ENCODE measurements around the gene LSS.

Gene LSS

DNA sequence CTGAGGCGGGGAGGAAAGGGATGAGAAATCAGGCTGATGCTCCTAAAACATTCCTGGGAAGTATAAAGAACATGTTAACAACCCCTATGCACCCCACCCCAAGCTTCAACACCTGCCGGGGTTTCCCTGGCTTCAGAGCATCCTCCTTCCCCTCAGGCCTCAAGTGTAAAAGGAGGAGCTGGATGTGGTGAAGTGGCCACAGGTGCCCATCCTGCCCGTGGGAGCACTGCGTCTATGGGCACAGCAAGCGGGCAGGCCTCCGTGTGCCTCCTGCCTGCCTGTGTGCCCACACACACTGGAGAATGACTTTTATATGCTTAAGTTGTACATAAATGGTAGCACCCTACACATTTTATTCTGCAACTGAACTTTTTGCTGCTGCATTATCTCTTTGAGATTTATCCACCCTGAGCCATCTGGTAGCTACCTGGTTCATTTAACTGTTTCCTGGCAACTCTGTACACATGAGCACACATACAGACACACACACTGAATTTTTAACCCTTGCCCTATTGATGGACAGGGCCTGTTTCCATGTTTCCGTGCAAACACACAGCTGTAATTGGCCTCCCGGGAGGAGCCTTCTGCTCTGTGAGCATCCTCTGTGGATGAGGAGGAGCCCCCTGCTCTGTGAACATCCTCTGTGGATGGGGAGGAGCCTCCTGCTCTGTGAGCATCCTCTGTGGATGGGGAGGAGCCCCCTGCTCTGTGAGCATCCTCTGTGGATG, 59.8 kb downstream of the LSS start:
- DNase-seq (ENCODE audit: low spot score) = no peak

DNA sequence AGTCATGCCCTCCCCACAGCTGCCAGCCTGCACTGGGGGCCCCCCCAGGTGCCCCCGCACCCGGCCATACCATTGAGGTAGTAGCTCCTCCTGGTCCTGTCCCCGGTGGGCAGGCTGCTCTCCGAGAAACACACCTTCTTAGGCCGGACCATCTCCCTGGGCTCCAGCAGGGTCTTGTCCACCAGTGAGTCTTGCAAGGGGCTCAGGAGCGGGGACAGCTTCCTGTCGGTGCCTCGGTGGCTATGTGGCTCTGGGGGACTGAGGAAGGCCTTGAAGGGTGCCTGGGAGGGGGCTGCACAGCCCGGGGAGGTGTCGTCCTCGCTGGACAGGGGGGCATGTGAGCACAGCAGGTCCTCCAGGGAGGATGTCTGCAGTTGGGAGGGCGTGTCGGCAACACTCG, 60.3 kb downstream of the LSS start:
- no peak for DNase-seq (ENCODE audit: low spot score)

DNA sequence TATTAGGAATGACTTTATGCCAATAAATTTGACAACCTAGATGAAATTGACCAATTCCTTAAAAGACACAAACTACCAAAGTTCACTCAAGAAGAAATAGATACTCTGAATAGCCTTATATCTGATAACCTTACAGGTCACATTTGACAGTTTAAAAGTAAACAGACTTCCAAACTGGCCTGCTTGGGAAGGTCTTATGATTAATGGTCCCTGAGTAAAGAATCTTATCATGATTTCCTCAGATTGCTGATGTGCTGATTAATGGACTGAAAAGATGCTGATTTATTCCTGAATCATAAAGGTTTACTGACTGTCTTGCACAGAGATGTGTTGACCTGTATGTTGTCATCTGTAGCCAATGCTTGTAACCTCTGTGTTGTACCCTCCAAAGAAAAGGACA, 63.5 kb downstream of the LSS start:
- no peak for DNase-seq (ENCODE audit: low spot score)

DNA sequence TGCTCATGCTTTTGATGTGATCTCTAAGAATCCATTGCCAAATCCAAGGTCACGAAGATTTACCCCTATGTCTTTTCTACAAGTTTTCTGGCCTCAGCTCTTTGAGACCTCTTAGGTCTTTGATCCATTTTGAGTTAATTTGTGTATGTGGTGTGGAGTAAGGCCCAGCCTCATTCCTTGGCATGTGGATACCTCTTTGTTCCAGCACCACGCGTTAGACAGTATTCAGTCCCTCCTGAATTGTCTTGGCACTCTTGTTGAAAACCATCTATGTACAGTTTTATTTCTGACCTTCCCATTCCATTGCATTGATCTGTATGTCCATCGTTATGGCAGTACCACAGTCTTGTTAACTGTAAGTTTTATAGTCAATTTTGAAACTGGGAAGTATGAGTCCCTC, 65.2 kb downstream of the LSS start:
- DNase-seq (ENCODE audit: low spot score) = no peak

DNA sequence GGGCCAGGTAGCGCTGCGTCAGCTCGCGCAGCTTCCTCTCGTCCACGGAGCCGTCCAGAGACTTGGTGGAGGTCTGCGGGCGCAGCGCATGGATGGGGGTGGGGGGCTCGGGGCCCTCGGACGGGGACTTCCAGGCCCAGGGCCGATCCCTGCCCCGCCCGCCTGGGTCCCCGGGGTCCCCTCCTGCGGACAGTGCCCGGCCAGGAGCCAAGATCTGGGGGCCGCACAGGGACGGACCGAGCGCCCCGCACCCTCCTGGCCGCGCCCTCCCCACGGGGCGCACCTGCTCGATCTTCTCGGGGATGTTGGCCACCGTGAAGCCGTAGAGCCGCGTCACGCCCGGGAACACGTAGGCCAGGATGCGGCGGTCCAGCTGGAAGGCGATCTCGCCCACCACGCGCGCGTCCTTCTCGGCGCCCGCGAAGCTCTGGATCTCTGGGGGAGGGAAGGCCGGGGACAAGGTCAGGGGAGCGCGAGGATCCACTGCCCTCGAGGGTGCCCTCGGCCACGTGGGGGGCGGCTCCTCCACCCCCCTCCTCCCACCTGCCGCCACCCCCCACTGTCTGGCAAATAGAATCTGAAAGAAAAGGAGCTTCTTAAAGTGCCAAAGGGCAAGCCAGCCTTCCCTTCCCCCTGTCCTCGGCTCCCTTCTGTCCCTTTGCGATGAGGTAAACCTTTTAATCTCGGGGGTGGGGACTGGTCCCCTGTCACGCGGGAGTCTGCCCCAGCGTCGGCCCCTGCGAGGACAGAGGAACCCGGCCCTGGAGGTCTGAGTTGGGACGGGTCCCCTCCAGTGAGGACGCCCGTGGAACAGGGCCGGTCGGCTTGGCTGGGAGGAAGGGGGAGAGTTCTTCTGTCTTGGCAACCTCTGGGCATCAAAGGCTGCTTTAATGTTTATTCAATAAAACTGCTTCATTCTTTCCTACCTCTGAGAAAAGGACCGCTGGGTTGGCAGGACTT, 66.7 kb downstream of the LSS start:
- DNase-seq (ENCODE audit: low spot score) = no peak

DNA sequence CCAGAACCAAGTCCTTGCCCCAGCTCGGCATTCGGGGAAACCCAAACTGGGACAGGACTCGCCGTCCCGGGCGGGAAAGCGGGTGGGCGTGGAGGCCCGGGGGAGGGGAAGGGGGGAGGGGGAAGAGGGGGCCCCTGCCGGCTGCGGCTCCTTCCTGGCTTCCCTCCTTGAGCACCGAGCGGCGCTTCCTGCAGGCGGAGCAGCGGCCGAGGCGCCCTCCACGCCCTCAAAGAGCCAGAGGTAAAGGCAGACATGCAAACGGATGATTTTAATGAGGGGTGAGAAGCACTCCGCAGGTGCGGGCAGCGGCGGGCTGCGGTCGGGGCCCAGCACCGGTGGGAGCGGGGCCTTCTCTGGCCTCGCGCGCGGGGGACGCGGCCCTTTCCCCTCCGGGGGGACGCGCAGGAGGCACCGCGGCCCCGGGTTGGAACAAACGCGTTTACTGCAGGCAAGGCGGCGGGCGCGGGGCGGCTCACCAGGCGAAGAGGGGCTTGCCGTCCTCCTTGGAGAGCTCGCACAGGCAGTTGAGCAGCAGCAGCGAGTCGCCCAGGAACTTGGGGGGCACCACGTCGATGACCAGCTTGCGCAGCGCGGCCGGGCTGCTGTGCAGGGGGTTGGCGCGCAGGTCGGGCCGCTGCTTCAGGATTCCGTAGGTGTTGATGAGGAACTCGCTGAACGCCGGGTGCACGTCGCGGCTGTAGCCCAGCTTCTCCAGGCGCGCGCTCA, 67.5 kb downstream of the LSS start:
- no peak for DNase-seq (ENCODE audit: low spot score)

DNA sequence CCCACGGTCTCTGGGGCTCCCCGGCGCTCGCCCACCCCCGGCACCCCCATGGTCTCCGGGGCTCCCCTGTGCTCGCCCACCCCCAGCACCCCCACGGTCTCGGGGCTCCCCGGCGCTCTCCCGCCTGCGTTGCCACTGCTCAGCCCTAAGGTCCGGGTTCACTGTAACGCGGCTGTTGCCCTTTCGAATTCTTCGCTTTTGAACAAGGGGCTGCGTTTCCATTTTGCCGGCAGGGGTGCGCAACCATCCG, 68.0 kb downstream of the LSS start:
- DNase-seq (ENCODE audit: low spot score) = no peak

DNA sequence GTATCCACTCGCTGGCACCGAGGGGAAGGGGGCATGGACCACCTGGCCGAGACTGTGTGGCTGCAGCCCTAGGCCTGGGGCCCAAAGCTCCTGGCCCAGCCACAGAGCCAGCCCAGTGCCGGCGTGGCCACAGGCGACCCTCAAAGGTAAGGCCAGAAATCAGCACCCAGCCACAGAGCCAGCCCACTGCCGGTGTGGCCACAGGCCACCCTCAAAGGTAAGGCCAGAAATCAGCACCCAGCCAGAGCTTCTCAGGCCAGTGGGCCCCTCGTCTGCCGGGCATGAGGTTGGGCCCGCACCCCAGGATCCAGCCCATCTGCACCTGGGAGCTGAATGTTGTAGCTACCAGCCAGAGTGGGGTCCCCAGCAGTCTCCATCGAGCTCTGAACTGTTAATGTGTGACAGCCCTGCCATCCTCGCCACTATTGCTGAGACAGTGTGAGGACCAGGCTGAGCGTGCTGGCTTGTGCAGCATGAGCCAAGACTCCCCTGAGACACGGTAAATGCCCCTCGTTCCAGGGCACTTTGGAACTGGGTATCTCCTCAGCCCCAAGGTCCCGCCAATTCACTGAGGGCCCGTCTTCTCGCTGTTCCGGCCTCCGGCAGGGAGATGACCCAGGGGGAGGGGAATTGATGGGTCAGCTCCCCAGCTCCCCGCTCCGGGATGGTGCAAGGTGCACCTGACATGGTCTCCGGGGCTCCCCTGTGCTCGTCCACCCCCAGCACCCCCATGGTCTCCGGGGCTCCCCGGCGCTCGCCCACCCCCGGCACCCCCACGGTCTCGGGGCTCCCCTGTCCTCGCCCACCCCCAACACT, 68.5 kb downstream of the LSS start:
- DNase-seq (ENCODE audit: low spot score) = no peak

DNA sequence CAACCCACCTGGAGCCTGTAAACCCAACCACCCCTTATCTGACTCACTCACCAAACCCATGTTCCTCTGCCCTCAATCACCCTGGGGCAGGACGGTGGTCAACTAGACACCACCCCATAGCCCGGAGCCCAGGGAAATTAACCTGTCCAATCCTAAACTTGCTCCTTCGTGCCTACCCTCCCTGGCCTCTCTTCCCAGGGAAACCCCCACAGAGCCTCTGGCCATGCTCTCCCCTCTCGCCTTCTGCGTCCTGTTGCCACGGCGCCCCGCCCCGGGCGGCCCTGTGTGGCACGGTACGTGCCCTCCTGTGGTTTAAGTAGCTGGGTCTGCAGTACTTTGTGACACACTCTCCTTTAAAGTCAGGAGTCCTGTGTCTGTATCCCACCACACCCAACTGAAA, 69.2 kb downstream of the LSS start:
- no peak for DNase-seq (ENCODE audit: low spot score)

DNA sequence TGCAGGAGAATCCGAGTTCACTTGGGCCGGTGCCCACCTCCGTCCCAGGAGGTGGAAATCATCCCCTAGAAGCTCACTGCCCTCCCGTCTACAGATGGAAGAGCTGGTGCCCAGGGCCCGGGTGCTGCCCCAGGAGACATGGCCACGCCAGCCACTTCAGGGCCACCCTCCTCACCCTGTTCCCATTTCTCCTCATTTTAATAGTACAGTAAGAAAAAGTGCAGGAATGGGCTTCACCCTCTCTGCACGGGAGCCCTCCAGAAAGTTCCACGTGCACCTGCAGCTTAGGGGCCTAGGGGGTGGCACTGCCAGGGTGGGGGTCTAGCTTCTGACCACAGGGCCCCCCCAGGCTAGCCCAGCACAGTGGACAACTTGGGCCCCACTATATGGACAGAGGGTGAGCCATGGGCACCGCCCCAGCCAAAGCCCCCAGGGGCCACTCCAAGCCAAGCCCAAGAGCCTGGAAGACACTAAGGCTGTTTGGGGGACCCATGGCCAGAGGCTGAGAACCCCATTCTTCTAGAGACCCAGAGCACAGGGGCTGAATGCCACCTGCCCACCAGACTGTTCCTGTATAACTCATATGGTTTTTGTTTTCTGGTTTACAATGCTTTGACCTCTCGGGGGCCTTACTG, 69.8 kb downstream of the LSS start:
- no peak for DNase-seq (ENCODE audit: low spot score)

DNA sequence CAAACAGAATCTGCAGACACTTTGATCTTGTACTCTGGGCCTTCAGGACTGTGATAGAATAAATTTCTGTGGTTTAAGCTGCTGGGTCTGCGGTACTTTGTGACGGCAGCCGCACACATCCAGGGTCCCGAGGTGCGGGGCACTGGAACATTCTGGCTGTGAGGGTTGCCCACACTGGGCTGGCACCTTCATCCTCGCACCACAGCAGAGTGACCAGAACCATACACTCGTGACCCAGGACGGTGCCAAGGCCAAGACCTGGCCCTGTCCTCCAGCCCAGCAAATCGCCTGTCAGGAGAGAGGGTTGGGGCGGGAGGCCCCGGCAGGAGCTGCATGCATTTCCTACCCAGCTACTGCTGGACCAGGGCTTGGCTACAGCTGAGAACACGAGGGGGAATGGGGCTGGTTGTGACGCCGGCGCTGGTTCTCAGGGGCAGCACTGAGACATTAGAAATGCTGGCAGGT, 70.6 kb downstream of the LSS start:
- no peak for DNase-seq (ENCODE audit: low spot score)

DNA sequence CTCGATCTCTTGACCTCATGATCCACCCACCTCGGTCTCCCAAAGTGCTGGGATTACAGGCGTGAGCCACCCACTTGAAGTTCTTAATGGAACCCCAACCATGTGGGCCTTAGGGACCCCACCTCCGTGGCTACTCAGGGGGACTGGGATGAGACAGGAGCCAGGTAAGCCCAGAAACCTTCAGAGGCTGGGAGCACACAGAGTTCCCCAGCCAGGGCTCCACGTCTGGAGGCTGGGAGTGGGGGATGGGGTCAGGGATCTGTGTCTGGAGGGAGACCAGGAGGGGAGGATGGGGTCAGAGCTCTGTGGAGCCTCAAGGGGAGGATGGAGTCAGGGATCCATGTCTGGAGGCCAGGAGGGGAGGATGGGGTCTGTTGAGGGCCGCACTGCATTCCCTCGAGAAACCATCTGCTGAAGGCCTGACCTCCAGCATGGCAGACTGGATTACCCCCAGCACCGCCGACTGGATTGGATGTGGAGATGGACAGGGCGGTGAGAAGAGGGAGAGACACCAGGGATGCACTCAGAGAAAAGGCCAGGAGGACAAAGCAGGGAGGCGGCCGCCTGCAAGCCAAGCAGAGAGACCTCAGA, 71.1 kb downstream of the LSS start:
- DNase-seq (ENCODE audit: low spot score) = no peak

DNA sequence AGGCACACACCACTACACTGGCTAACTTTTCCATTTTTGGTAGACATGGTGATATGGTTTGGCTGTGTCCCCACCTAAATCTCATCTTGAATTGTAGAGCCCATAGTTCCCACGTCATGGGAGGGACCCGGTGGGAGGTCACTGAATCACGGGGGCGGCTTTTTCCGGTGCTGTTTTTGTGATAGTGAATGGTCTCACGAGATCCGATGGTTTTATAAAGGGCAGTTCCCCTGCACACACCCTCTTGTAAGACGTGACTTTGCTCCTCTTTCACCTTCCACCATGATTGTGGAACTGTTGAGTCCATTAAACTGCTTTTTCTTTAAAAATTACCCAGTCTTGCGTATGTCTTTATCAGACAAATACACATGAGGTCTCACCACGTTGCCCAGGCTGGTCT, 71.9 kb downstream of the LSS start:
- DNase-seq (ENCODE audit: low spot score) = no peak

DNA sequence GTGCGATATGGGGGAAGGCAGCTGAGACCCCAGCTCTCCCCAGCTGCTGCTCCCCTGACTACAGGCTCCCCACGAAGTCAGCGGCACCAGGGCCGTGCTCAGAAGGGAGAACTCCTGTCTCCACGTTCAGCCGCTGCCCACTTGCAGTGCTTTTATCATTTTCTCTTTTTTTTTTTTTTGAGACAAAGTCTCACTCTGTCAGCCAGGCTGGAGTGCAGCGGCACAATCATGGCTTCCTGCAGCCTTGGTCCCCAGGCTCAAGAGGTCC, 72.3 kb downstream of the LSS start:
- no peak for DNase-seq (ENCODE audit: low spot score)

DNA sequence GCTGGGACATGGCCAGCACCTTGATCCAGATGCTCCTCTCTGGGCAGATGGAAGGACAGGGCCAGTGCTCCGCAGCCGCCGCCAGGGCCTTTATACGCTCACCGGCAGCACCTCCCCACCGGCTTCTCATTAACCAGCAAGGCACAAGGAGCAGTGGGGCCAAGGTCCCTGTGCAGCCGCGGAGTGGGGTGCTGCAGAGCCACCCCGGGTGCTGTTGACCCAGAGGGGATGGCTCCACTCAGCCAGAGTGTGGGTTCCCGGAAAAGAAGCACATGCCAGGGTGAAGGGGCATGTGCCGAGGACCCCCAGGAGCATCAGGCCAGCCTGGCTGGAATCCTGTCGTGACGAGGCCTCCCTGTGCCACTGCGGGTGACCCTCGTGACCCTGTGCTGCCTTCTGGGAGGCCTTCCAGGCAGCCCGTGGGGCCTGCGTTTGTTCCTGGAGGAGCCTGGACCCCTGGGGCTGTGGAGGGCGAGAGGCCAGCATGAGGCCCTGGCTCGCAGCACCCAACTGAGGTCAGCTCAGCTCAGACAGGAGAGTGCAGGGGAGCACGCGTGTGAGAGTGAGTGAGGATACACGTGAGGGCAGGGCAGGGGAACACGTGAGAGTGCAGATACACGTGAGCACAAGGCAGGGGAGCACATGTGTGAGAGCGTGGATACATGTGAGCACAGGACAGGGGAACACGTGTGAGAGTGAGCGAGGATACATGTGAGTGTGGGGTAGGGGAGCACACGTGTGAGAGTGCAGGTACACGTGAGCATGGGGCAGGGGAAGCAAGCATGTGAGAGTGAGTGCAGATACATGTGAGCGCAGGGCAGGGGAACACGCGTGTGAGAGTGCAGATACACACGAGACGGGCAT, 72.8 kb downstream of the LSS start, which contains the start of gene FTCD:
Gene FTCD, minus strand, starts transcription at position 66 of the 864 bp plus-strand sequence. Its CDS starts 56 bp downstream, at position 10.
- DNase-seq (ENCODE audit: low spot score) = no peak

DNA sequence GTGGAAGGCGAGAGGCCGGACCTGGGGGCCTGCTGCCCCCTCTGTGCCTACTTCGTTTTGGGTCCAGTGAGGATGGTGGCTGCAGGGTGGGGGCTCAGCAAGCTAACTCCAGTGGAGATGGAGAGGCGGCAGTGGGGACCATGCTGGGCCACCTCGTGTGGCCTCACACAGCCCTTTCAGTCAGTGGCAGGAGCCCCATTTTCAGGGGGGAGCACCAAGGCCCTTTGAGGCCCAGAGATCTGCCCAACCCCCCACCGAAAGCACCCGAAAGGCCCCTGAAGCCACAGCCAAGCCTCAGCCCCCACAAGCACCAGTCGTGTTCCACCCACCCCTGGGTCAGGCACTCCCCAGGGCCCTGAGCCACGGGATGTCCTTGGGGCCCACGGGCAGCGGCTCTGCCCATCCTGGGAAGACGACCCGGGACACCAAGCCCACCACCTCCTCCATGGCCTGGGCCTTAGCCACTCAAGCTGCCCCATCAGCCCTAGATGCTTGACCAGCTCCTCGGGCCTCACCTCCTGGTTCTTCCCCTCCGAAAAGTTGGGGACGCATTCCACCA, 73.5 kb downstream of the LSS start:
- no peak for DNase-seq (ENCODE audit: low spot score)

DNA sequence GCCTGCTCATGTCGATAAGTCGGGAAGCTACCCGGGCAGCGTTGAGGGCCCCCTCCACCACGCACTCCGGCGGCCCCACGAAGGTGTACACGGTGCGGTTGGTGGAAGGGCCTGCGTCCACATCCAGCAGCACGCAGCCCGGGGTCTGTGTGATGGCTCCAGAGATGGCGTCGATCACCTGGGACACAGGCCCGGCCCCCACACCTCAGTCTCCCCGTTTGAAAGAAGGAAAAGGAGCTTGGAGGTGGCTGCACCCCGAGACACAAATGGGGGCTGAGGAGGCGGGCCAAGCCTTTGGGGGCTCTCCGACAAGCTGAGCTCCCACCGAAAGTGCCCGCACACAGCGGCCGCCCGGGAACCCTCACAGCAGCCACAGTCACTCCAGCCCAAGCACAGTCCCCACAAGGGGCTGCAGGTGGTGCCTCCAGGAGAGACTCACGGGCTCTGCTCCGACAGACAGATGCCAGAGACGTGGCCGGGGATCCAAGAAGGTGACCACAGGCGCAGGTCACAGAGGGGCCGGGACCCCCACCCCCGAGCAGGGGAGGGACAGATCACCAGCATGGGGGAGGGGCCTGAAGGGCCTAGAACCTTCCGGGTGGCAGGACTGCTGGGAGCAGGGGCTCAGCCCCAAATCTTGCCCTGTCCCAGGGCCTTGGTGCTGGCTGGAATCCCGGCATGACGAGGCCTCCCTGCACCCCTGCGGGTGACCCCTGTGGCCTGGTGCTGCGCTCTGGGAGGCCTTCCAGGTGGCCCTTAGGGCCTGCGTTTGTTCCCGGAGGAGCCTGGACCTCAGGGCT, 74.2 kb downstream of the LSS start:
- no peak for DNase-seq (ENCODE audit: low spot score)

DNA sequence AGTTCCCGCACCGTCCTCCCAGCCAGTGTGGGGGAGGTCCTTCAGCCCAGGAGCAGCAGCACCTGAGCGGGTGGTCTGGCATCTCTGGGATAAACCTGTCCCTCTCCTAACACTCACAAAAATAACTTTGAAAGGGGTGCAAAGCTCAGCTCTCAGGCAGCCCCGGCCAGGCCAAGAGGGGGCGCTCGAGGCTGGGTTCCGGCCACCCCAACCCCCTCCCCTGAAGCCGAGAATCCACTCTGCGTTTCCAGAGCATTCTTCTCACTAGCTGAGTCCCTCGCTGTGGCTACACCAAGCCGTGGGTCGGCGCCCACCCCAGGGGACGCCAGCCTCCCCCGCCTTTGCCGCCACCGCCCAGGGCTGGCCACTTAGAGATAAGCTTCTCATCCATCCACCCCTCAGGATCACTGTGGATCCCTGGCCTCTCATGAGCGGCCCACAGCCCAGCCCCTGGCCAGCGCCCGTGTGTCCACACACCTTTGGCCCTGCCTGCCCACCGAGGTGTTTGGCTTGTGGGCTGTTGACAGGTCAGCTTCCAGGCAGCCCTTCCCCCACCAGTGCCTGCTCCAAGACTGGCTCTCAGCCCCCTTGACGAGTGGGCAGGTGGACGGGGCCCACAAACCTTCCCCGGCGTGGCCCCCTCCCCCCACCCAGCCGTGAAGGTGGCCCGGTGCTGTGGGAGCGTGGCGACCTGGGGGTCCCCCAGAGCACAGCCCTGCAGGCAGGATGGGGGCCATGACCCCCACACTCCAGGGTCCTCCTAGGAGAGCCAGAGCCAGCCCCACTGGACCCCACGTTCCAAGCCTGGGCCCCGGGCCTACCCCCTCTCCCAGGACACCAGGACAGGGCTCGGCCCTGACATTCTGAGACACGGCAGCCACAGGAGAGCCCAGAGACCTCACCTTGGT, 75.1 kb downstream of the LSS start:
- DNase-seq (ENCODE audit: low spot score) = peak; percentile 48
